Cardiac muscle cell (in vitro differentiated cells and primary cell): Measurements from ENCODE around the gene MROH7. TPM values are rescaled to one million over a fixed set of nuclear protein-coding genes. Genes with fewer than 3 reads are reported as not detected.
A peak's percentile ranks its signal among the peaks of the same experiment; 100 is the strongest.

ENCODE experiments used
- DNase-seq, 2 donors: peaks; one replicate each; pipeline versions ENCODE4 v3.0.0 to v3.0.0-alpha.2; 2010 to 2017; ENCODE audit warnings: low read depth in 1 of 2, low spot score in 1 of 2
- H3K27ac ChIP-seq: fragments of 200-600 bp; sonication (generic); 2 replicates; pipeline ENCODE4 v1.5.1; 2016
- H3K27me3 ChIP-seq: fragments of 200-600 bp; sonication (generic); 2 replicates; pipeline ENCODE4 v1.6.0; 2016; ENCODE audit warnings: control low read depth
- H3K36me3 ChIP-seq: fragments of 200-600 bp; sonication (generic); 2 replicates; pipeline ENCODE4 v1.5.1; 2016; ENCODE audit warnings: control low read depth
- H3K4me1 ChIP-seq: fragments of 200-600 bp; sonication (generic); 2 replicates; pipeline ENCODE4 v1.8.1; 2017; ENCODE audit warnings: low read depth, mild to moderate bottlenecking, mixed run types
- H3K4me3 ChIP-seq: fragments of 200-600 bp; sonication (generic); 2 replicates; pipeline ENCODE4 v1.5.1; 2016; ENCODE audit warnings: mild to moderate bottlenecking
- H3K9me3 ChIP-seq: fragments of 200-600 bp; sonication (generic); 2 replicates; pipeline ENCODE4 v1.5.1; 2017; ENCODE audit warnings: low read depth, mild to moderate bottlenecking, control low read depth
- CTCF ChIP-seq: IDR thresholded peaks from 2 replicates; pipeline ENCODE4 v1.5.1; 2012; ENCODE audit warnings: low read depth, mild to moderate bottlenecking, low read length
- polyA plus RNA-seq: library from polyadenylated mRNA; unstranded; fragments of >200 nt; fragmentation: Nextera tagmentation; extraction: Ambion mirVana; gene quantifications from 2 replicates; pipeline ENCODE4 v1.2.1, GENCODE V29; 2016
- total RNA-seq: library from RNA; depleted of rRNA; stranded (reverse); fragments of >200 nt; gene quantifications from 2 replicates; pipeline ENCODE4 v1.2.3, GENCODE V29; 2016

MROH7 gene
- total and polyA plus RNA-seq, 2 experiments from 2014 or later, result 7.0 to 22.4 TPM

- Histone ChIP-seq H3K27ac (no peak overlapping the region), H3K36me3 (no peaks in the 10 kb centered on the region), H3K27me3 (no peaks in the 10 kb centered on the region), H3K4me3 (no peak overlapping the region), H3K4me1 (no peaks in the 10 kb centered on the region), H3K9me3 (no peaks in the 10 kb centered on the region)
- no peak for DNase-seq
- no peak for TF ChIP-seq CTCF
Measured at GRCh38 chr1:54651608-54652007, 10.0 kb downstream of the MROH7 start.

GRCh38 chr1:54652168-54652567, 10.6 kb downstream of the MROH7 start:
- H3K27me3 ChIP-seq, result no peaks in the 10 kb centered on the region
- H3K9me3 ChIP-seq, result no peaks in the 10 kb centered on the region
- DNase-seq, result no peak
- no peak for TF ChIP-seq CTCF
- no peaks in the 10 kb centered on the region for H3K4me1 ChIP-seq
- H3K4me3 ChIP-seq, result no peak overlapping the region
- H3K36me3 ChIP-seq, result no peaks in the 10 kb centered on the region
- no peak overlapping the region for H3K27ac ChIP-seq

GRCh38 chr1:54653036-54653435, 11.4 kb downstream of the MROH7 start:
- Histone ChIP-seq H3K36me3 (no peaks in the 10 kb centered on the region), H3K27ac (no peak overlapping the region), H3K4me1 (no peaks in the 10 kb centered on the region), H3K27me3 (no peaks in the 10 kb centered on the region), H3K4me3 (no peak overlapping the region), H3K9me3 (no peaks in the 10 kb centered on the region)
- peak in 1 of 2 donors; percentile 2 for DNase-seq
- no peak for TF ChIP-seq CTCF

- H3K36me3 ChIP-seq, result no peaks in the 10 kb centered on the region
- H3K9me3 ChIP-seq, result no peaks in the 10 kb centered on the region
- no peak overlapping the region for H3K27ac ChIP-seq
- TF ChIP-seq CTCF, result no peak
- no peak for DNase-seq
- H3K4me1 ChIP-seq, result no peaks in the 10 kb centered on the region
- H3K27me3 ChIP-seq, result no peaks in the 10 kb centered on the region
- no peak overlapping the region for H3K4me3 ChIP-seq
Measured at GRCh38 chr1:54658164-54658913, 16.8 kb downstream of the MROH7 start.

DNA sequence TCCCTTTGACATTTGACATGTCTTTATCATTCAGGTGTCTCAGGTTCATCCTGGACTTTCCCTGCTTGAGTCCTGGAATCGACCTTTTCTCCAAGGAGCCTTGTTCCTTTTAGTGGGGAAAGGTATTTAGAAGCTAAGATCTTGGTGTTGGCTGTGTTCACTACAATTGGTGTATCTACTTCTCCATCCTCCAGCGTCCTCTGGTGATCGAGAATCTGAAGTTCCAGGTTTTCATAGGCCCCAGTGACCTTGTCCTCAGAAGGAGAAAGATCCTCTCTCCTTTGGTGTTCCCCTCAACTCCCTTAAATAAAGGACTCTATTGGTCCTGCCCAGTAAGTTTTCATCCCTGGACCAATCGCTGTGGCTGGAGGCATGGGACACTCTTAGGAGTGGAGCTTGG, 22.1 kb downstream of the MROH7 start:
- Histone ChIP-seq H3K4me1 (no peaks in the 10 kb centered on the region), H3K4me3 (no peak overlapping the region), H3K27ac (no peak overlapping the region), H3K36me3 (no peaks in the 10 kb centered on the region), H3K9me3 (no peaks in the 10 kb centered on the region), H3K27me3 (no peaks in the 10 kb centered on the region)
- no peak for DNase-seq
- TF ChIP-seq CTCF, result no peak
